Astrocyte of the cerebellum (primary cell): ENCODE measurements around the gene PGGT1B.

ENCODE experiments used
- DNase-seq: peaks from one replicate; pipeline ENCODE4 v3.0.0-alpha.2; 2011; ENCODE audit warnings: low read depth
- H3K4me3 ChIP-seq: 2 replicates; pipeline ENCODE4 v1.5.1; 2011; ENCODE audit warnings: mild to moderate bottlenecking, low read depth, low read length, moderate library complexity
- CTCF ChIP-seq: IDR thresholded peaks from 2 replicates; pipeline ENCODE4 v1.5.1; 2012; ENCODE audit warnings: low read length, low read depth, moderate library complexity, mild to moderate bottlenecking; ENCODE audit errors: missing control alignments
- in situ Hi-C: cut with HindIII; loops from 2 replicates; pipeline ENCODE4 v1.10.0; 2017; ENCODE audit warnings: low sequenced_read_pairs

PGGT1B gene

GRCh38 chr5:115243412-115243811 lies 19.3 kb downstream of the PGGT1B start:
- H3K4me3 ChIP-seq, result no peak overlapping the region
- in situ Hi-C loops, result no loop called here
- no peak for DNase-seq
- TF ChIP-seq CTCF, result no peak

GRCh38 chr5:115241881-115242642 lies 20.6 kb downstream of the PGGT1B start:
- no peak for TF ChIP-seq CTCF
- H3K4me3 ChIP-seq, result no peak overlapping the region
- DNase-seq, result no peak
- in situ Hi-C loops, result no loop called here

- DNase-seq, result no peak
- in situ Hi-C loops, result loop anchor here (10.0 kb wide), 1 partner anchor 142 kb away; no protein-coding TSS in a partner anchor
Measured at GRCh38 chr5:115237066-115237465, 25.6 kb downstream of the PGGT1B start.

GRCh38 chr5:115236599-115236998 lies 26.1 kb downstream of the PGGT1B start:
- in situ Hi-C loops, result loop anchor here (10.0 kb wide), 1 partner anchor 142 kb away; no protein-coding TSS in a partner anchor

More at GRCh38 chr5:115237066-115237465, 25.6 kb downstream of the PGGT1B start:
- H3K4me3 ChIP-seq, result no peak overlapping the region
- TF ChIP-seq CTCF, result no peak

GRCh38 chr5:115231598-115231997 lies 31.1 kb downstream of the PGGT1B start:
- in situ Hi-C loops, result loop anchor here (10.0 kb wide), 1 partner anchor 137 kb away; no protein-coding TSS in a partner anchor
- H3K4me3 ChIP-seq, result no peak overlapping the region
- DNase-seq, result no peak
- TF ChIP-seq CTCF, result no peak

More at GRCh38 chr5:115236599-115236998, 26.1 kb downstream of the PGGT1B start:
- DNase-seq, result no peak
- no peak for TF ChIP-seq CTCF
- H3K4me3 ChIP-seq, result no peak overlapping the region

- in situ Hi-C loops, result loop anchor here (10.0 kb wide), 1 partner anchor 135 kb away; no protein-coding TSS in a partner anchor
- H3K4me3 ChIP-seq, result no peak overlapping the region
- no peak for TF ChIP-seq CTCF
- no peak for DNase-seq
Measured at GRCh38 chr5:115229606-115230005, 33.1 kb downstream of the PGGT1B start.
